OCI-LY3 (cell line): ENCODE results near the gene LOXL3.

Experiments
- H2AFZ ChIP-seq: fragments of 200-600, 300-600 bp; shearing (Covaris generic); 2 replicates; pipeline ENCODE4 v1.6.0; 2014; ENCODE audit warnings: antibody characterized with exemption, low read depth, low read length
- H3K27ac ChIP-seq: fragments of 200-600, 300-600 bp; sonication (generic); 2 replicates; pipeline ENCODE4 v1.5.1; 2014; ENCODE audit warnings: mild to moderate bottlenecking, low read length, moderate library complexity, mixed read lengths
- H3K27me3 ChIP-seq: fragments of 200-600, 300-600 bp; sonication (generic); 2 replicates; pipeline ENCODE4 v1.6.1; 2014; ENCODE audit warnings: low read depth, low read length, mixed read lengths
- H3K36me3 ChIP-seq: fragments of 200-600, 300-600 bp; sonication (generic); replicated peaks from 2 replicates; pipeline ENCODE3; 2014; ENCODE audit warnings: low read depth, low read length, mixed read lengths
- H3K4me1 ChIP-seq: fragments of 300-600, 200-600 bp; sonication (generic); 2 replicates; pipeline ENCODE4 v1.6.1; 2014; ENCODE audit warnings: low read length, mixed read lengths
- H3K4me2 ChIP-seq: fragments of 200-600, 300-600 bp; sonication (generic); 2 replicates; pipeline ENCODE4 v1.6.1; 2014; ENCODE audit warnings: low read length, mixed read lengths
- H3K4me3 ChIP-seq: fragments of 300-600, 200-600 bp; sonication (generic); 2 replicates; pipeline ENCODE4 v1.5.1; 2014; ENCODE audit warnings: antibody characterized with exemption, mild to moderate bottlenecking, low read length, moderate library complexity
- H3K79me2 ChIP-seq: fragments of 300-600, 200-600 bp; shearing (Covaris generic); 2 replicates; pipeline ENCODE4 v1.6.1; 2014; ENCODE audit warnings: mild to moderate bottlenecking, low read length, mixed read lengths
- H3K9ac ChIP-seq: fragments of 300-600, 200-600 bp; shearing (Covaris generic); 2 replicates; pipeline ENCODE4 v1.6.0; 2014; ENCODE audit warnings: mild to moderate bottlenecking, low read length, moderate library complexity
- H3K9me3 ChIP-seq: fragments of 200-600, 300-600 bp; shearing (Covaris generic); 2 replicates; pipeline ENCODE4 v1.6.1; 2014; ENCODE audit warnings: low read length, mixed read lengths; ENCODE audit not compliant: insufficient read depth
- H4K20me1 ChIP-seq: fragments of 200-600, 300-600 bp; sonication (generic); 2 replicates; pipeline ENCODE4 v1.6.1; 2016; ENCODE audit warnings: low read length, mixed read lengths; ENCODE audit not compliant: insufficient read depth
- CTCF ChIP-seq: fragments of 200-600, 300-600 bp; sonication (generic); IDR thresholded peaks from 2 replicates; pipeline ENCODE4 v1.5.1; 2014; ENCODE audit warnings: antibody characterized with exemption, low read length, low read depth
- EZH2phosphoT487 ChIP-seq: fragments of 200-600 bp; shearing (Covaris generic); IDR thresholded peaks from 2 replicates; pipeline ENCODE4 v1.6.1; 2018; ENCODE audit warnings: antibody characterized with exemption, mixed run types, low read depth

The LOXL3 gene

GRCh38 chr2:74507145-74507925 is 46.4 kb downstream of the LOXL3 start, which contains the start of gene PCGF1:
Gene PCGF1, minus strand, starts transcription at chr2:74507695. Its CDS starts 27 bp downstream, at chr2:74507668.
- Histone ChIP-seq H3K27me3 (no peaks in the 10 kb centered on the region), H3K9me3 (no peaks in the 10 kb centered on the region), H3K4me1 (peaks cover 32% of the 10 kb centered on the region), H3K9ac (peak within 1 kb of the TSS; percentile 91), H3K79me2 (peaks cover 11% of the 10 kb centered on the region), H3K27ac (peak within 1 kb of the TSS; percentile 93), H3K36me3 (peaks cover 13% of the 10 kb centered on the region), H3K4me3 (peak within 1 kb of the TSS; percentile 82), H3K4me2 (peak within 1 kb of the TSS; percentile 88), H4K20me1 (no peaks in the 10 kb centered on the region), H2AFZ (peak within 1 kb of the TSS; percentile 88; the same call in 1 of the 2 replicates)
- peak; percentile 59 for TF ChIP-seq CTCF
- no peak for TF ChIP-seq EZH2phosphoT487

GRCh38 chr2:74505448-74506246 is 48.1 kb downstream of the LOXL3 start:
- Histone ChIP-seq H3K4me2 (peak overlapping the region; percentile 7; the same call in 1 of the 2 replicates), H3K79me2 (peaks cover 11% of the 10 kb centered on the region), H4K20me1 (no peaks in the 10 kb centered on the region), H2AFZ (no peak overlapping the region), H3K9me3 (no peaks in the 10 kb centered on the region), H3K27ac (no peak overlapping the region), H3K36me3 (peaks cover 13% of the 10 kb centered on the region), H3K27me3 (no peaks in the 10 kb centered on the region), H3K4me1 (peaks cover 32% of the 10 kb centered on the region), H3K4me3 (no peak overlapping the region), H3K9ac (no peak overlapping the region)
- TF ChIP-seq CTCF (no peak), EZH2phosphoT487 (no peak)

GRCh38 chr2:74504591-74504990 is 49.2 kb downstream of the LOXL3 start:
- no peaks in the 10 kb centered on the region for H4K20me1 ChIP-seq
- peaks cover 13% of the 10 kb centered on the region for H3K36me3 ChIP-seq
- TF ChIP-seq CTCF (no peak), EZH2phosphoT487 (no peak)
- peaks cover 11% of the 10 kb centered on the region for H3K79me2 ChIP-seq
- H3K27ac ChIP-seq: no peak overlapping the region
- H2AFZ ChIP-seq: no peak overlapping the region
- no peak overlapping the region for H3K4me2 ChIP-seq
- no peak overlapping the region for H3K4me3 ChIP-seq
- no peaks in the 10 kb centered on the region for H3K9me3 ChIP-seq
- peaks cover 29% of the 10 kb centered on the region for H3K4me1 ChIP-seq
- no peak overlapping the region for H3K9ac ChIP-seq
- no peaks in the 10 kb centered on the region for H3K27me3 ChIP-seq
